HepG2 (cell line): ENCODE data around the gene TMEM256. TPM values are rescaled to one million over a fixed set of nuclear protein-coding genes. Genes with fewer than 3 reads are reported as not detected.

Experiments used
- MAFF ChIP-seq: IDR thresholded peaks from 2 replicates; pipeline ENCODE4 v1.6.1; 2011; ENCODE audit warnings: low read depth, low read length, improper control_type of control experiment
- TBX3 ChIP-seq: fragments of 450-650 bp; IDR thresholded peaks from 2 replicates; pipeline ENCODE4 v1.6.1; 2017; ENCODE audit warnings: antibody characterized with exemption, mild to moderate bottlenecking, inconsistent platforms, borderline replicate concordance
- ZNF34 ChIP-seq: sonication (generic); formaldehyde crosslinking; IDR thresholded peaks from 2 replicates; pipeline ENCODE4 v1.4.0; 2020; ENCODE audit warnings: mild to moderate bottlenecking, missing genetic modification reagents, borderline replicate concordance
- ZNF552 ChIP-seq: sonication (generic); formaldehyde crosslinking; IDR thresholded peaks from 2 replicates; pipeline ENCODE4 v1.9.0; 2022; ENCODE audit warnings: missing genetic modification reagents, mild to moderate bottlenecking, borderline replicate concordance
- polyA plus RNA-seq, 8 experiments: library from polyadenylated mRNA; depleted of rRNA in 3 of 8; stranded (reverse) in 7 of 8; unstranded in 1 of 8; fragments of >200 nt; fragmentation: Illumina TruSeq in 4 of 8; extraction: Trizol in 4 of 8; gene quantifications; 2 replicates each; pipeline versions ENCODE4 v1.2.1 to v1.2.3, GENCODE V29; 2011 to 2016; ENCODE audit warnings: low read depth in 4 of 8, missing spikeins in 1 of 8, mixed read lengths in 1 of 8; ENCODE audit not compliant: insufficient read depth in 1 of 8
- total RNA-seq, 5 experiments: library from RNA; depleted of rRNA; stranded (reverse); fragments of >200 nt; fragmentation: Illumina TruSeq; extraction: Trizol; gene quantifications; 2 replicates each; pipeline ENCODE4 v1.2.3, GENCODE V29; 2016; ENCODE audit warnings: low read depth in 1 of 5
- TF ChIP-seq, protein P1 (sequence below): sonication (generic); formaldehyde crosslinking; IDR thresholded peaks from 2 replicates; pipeline ENCODE4 v1.5.0; 2020; ENCODE audit warnings: mild to moderate bottlenecking, missing genetic modification reagents, borderline replicate concordance
- TF ChIP-seq, protein P2 (sequence below): IDR thresholded peaks from 2 replicates; pipeline ENCODE4 v1.6.1; 2016; ENCODE audit warnings: low read depth, missing genetic modification reagents, missing compliant biosample characterization
- TF ChIP-seq, protein P3 (sequence below): sonication (generic); formaldehyde crosslinking; IDR thresholded peaks from 2 replicates; pipeline ENCODE4 v1.5.1; 2020; ENCODE audit warnings: mild to moderate bottlenecking, missing genetic modification reagents, moderate library complexity
- TF ChIP-seq, protein P4 (sequence below): sonication (generic); formaldehyde crosslinking; IDR thresholded peaks from 2 replicates; pipeline ENCODE4 v1.4.0; 2020; ENCODE audit warnings: missing genetic modification reagents

The TMEM256 gene
- total and polyA plus RNA-seq, 2 of the 13 experiments (the other 11 are each of a cell fraction or from before 2014, with no cell fraction given), result 231 to 252 TPM

DNA sequence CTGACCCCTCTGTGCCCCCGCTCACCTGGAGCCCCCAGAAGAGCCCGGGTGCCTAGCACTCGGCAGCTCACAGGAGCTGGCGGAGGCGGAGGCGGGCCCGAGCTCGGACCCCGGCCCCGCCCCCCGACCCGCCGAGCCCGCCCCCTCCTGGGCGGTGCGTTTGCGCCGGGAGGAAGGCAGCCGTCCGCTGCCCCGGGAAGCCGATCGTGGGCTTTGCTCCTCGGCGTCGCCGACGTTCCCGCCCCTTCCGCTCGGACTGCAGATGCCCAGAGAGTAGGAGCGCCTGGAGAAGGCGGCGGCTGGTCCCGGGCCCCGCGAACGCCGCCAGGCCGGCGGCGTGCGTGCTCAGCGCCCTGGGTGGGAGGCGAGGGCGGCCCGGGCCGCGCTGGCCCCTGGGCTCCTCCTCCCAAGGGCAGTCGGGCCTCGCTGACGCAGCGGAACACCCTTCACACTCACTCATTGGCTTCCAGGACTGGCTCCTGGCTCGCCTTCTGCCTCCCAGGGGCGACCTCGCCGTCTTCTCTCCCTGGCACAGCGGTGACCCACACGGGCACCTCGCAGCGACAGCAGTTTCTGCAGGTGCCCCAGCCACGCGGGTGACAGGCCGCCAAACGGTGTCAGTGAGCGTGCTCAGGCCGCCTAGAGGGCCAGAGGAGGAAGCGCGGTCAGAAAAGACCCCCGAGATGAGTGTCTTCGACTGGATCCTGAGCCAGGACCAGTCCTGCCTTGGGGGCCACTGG, 9.3 kb downstream of the TMEM256 start, which contains the start of gene PLSCR3 (continued):
- TF ChIP-seq, protein P1, sequence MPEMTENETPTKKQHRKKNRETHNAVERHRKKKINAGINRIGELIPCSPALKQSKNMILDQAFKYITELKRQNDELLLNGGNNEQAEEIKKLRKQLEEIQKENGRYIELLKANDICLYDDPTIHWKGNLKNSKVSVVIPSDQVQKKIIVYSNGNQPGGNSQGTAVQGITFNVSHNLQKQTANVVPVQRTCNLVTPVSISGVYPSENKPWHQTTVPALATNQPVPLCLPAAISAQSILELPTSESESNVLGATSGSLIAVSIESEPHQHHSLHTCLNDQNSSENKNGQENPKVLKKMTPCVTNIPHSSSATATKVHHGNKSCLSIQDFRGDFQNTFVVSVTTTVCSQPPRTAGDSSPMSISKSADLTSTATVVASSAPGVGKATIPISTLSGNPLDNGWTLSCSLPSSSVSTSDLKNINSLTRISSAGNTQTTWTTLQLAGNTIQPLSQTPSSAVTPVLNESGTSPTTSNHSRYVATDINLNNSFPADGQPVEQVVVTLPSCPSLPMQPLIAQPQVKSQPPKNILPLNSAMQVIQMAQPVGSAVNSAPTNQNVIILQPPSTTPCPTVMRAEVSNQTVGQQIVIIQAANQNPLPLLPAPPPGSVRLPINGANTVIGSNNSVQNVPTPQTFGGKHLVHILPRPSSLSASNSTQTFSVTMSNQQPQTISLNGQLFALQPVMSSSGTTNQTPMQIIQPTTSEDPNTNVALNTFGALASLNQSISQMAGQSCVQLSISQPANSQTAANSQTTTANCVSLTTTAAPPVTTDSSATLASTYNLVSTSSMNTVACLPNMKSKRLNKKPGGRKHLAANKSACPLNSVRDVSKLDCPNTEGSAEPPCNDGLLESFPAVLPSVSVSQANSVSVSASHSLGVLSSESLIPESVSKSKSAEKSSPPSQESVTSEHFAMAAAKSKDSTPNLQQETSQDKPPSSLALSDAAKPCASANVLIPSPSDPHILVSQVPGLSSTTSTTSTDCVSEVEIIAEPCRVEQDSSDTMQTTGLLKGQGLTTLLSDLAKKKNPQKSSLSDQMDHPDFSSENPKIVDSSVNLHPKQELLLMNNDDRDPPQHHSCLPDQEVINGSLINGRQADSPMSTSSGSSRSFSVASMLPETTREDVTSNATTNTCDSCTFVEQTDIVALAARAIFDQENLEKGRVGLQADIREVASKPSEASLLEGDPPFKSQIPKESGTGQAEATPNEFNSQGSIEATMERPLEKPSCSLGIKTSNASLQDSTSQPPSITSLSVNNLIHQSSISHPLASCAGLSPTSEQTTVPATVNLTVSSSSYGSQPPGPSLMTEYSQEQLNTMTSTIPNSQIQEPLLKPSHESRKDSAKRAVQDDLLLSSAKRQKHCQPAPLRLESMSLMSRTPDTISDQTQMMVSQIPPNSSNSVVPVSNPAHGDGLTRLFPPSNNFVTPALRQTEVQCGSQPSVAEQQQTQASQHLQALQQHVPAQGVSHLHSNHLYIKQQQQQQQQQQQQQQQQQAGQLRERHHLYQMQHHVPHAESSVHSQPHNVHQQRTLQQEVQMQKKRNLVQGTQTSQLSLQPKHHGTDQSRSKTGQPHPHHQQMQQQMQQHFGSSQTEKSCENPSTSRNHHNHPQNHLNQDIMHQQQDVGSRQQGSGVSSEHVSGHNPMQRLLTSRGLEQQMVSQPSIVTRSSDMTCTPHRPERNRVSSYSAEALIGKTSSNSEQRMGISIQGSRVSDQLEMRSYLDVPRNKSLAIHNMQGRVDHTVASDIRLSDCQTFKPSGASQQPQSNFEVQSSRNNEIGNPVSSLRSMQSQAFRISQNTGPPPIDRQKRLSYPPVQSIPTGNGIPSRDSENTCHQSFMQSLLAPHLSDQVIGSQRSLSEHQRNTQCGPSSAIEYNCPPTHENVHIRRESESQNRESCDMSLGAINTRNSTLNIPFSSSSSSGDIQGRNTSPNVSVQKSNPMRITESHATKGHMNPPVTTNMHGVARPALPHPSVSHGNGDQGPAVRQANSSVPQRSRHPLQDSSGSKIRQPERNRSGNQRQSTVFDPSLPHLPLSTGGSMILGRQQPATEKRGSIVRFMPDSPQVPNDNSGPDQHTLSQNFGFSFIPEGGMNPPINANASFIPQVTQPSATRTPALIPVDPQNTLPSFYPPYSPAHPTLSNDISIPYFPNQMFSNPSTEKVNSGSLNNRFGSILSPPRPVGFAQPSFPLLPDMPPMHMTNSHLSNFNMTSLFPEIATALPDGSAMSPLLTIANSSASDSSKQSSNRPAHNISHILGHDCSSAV (CRISPR knock-in tag), result no peak
- TF ChIP-seq MAFF, result no peak
- TF ChIP-seq, protein P2, sequence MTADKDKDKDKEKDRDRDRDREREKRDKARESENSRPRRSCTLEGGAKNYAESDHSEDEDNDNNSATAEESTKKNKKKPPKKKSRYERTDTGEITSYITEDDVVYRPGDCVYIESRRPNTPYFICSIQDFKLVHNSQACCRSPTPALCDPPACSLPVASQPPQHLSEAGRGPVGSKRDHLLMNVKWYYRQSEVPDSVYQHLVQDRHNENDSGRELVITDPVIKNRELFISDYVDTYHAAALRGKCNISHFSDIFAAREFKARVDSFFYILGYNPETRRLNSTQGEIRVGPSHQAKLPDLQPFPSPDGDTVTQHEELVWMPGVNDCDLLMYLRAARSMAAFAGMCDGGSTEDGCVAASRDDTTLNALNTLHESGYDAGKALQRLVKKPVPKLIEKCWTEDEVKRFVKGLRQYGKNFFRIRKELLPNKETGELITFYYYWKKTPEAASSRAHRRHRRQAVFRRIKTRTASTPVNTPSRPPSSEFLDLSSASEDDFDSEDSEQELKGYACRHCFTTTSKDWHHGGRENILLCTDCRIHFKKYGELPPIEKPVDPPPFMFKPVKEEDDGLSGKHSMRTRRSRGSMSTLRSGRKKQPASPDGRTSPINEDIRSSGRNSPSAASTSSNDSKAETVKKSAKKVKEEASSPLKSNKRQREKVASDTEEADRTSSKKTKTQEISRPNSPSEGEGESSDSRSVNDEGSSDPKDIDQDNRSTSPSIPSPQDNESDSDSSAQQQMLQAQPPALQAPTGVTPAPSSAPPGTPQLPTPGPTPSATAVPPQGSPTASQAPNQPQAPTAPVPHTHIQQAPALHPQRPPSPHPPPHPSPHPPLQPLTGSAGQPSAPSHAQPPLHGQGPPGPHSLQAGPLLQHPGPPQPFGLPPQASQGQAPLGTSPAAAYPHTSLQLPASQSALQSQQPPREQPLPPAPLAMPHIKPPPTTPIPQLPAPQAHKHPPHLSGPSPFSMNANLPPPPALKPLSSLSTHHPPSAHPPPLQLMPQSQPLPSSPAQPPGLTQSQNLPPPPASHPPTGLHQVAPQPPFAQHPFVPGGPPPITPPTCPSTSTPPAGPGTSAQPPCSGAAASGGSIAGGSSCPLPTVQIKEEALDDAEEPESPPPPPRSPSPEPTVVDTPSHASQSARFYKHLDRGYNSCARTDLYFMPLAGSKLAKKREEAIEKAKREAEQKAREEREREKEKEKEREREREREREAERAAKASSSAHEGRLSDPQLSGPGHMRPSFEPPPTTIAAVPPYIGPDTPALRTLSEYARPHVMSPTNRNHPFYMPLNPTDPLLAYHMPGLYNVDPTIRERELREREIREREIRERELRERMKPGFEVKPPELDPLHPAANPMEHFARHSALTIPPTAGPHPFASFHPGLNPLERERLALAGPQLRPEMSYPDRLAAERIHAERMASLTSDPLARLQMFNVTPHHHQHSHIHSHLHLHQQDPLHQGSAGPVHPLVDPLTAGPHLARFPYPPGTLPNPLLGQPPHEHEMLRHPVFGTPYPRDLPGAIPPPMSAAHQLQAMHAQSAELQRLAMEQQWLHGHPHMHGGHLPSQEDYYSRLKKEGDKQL (CRISPR knock-in tag), result no peak
- TF ChIP-seq, protein P3, sequence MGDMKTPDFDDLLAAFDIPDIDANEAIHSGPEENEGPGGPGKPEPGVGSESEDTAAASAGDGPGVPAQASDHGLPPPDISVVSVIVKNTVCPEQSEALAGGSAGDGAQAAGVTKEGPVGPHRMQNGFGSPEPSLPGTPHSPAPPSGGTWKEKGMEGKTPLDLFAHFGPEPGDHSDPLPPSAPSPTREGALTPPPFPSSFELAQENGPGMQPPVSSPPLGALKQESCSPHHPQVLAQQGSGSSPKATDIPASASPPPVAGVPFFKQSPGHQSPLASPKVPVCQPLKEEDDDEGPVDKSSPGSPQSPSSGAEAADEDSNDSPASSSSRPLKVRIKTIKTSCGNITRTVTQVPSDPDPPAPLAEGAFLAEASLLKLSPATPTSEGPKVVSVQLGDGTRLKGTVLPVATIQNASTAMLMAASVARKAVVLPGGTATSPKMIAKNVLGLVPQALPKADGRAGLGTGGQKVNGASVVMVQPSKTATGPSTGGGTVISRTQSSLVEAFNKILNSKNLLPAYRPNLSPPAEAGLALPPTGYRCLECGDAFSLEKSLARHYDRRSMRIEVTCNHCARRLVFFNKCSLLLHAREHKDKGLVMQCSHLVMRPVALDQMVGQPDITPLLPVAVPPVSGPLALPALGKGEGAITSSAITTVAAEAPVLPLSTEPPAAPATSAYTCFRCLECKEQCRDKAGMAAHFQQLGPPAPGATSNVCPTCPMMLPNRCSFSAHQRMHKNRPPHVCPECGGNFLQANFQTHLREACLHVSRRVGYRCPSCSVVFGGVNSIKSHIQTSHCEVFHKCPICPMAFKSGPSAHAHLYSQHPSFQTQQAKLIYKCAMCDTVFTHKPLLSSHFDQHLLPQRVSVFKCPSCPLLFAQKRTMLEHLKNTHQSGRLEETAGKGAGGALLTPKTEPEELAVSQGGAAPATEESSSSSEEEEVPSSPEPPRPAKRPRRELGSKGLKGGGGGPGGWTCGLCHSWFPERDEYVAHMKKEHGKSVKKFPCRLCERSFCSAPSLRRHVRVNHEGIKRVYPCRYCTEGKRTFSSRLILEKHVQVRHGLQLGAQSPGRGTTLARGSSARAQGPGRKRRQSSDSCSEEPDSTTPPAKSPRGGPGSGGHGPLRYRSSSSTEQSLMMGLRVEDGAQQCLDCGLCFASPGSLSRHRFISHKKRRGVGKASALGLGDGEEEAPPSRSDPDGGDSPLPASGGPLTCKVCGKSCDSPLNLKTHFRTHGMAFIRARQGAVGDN (CRISPR knock-in tag), result peak; percentile 94
- TF ChIP-seq ZNF552, result no peak; the same call in 1 of the 2 replicates
- TF ChIP-seq, protein P4, sequence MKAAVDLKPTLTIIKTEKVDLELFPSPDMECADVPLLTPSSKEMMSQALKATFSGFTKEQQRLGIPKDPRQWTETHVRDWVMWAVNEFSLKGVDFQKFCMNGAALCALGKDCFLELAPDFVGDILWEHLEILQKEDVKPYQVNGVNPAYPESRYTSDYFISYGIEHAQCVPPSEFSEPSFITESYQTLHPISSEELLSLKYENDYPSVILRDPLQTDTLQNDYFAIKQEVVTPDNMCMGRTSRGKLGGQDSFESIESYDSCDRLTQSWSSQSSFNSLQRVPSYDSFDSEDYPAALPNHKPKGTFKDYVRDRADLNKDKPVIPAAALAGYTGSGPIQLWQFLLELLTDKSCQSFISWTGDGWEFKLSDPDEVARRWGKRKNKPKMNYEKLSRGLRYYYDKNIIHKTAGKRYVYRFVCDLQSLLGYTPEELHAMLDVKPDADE (CRISPR knock-in tag), result no peak
- no peak for TF ChIP-seq ZNF34
- TF ChIP-seq TBX3, result no peak
